Urinary bladder (tissue), 4 donors: ENCODE data around the gene AKAP1. TPM values are rescaled to one million over a fixed set of nuclear protein-coding genes. Genes with fewer than 3 reads are reported as not detected.

ENCODE experiments used
- DNase-seq: peaks from one replicate; pipeline ENCODE4 v3.0.0-alpha.2; 2015; ENCODE audit errors: extremely low spot score
- H3K27ac ChIP-seq: one replicate; pipeline ENCODE4 v1.5.1; 2013; ENCODE audit warnings: low read depth, mild to moderate bottlenecking, moderate library complexity
- H3K36me3 ChIP-seq: one replicate; pipeline ENCODE4 v1.6.1; 2013; ENCODE audit warnings: mild to moderate bottlenecking, moderate library complexity; ENCODE audit not compliant: insufficient read depth
- H3K4me1 ChIP-seq: one replicate; pipeline ENCODE4 v1.6.1; 2013; ENCODE audit warnings: mild to moderate bottlenecking, moderate library complexity; ENCODE audit not compliant: insufficient read depth
- H3K4me3 ChIP-seq: one replicate; pipeline ENCODE4 v1.5.1; 2013; ENCODE audit warnings: low read depth, low read length
- WGBS: extraction: QIAGEN DNeasy Blood & Tissue Kit; methylation state at CpG from one replicate; pipeline ENCODE4 v1.1.7; 2013; 5-methylcytosine and 5-hydroxymethylcytosine counted together
- polyA plus RNA-seq: library from polyadenylated mRNA; stranded (reverse); fragments of 200-250 nt; gene quantifications from one replicate; pipeline ENCODE4 v1.2.3, GENCODE V29; 2013
- total RNA-seq: library from RNA; depleted of rRNA; stranded (reverse); fragments of >200 nt; gene quantifications from one replicate; pipeline ENCODE4 v1.2.3, GENCODE V29; 2014
- donor health status: healthy with polysubstance abuse.
- donor health status: healthy.

Gene AKAP1
- total and polyA plus RNA-seq, 2 donors: 14.1 to 80.3 TPM

DNA sequence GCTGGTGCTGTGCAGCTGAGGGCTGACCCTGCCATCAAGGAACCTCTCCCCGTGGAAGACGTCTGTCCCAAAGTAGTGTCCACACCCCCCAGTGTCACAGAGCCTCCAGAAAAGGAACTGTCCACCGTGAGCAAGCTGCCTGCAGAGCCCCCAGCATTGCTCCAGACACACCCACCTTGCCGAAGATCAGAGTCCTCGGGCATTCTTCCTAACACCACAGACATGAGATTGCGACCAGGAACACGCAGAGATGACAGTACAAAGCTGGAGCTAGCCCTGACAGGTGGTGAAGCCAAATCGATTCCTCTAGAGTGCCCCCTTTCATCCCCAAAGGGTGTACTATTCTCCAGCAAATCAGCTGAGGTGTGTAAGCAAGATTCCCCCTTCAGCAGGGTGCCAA lies 20.5 kb downstream of the AKAP1 start:
- H3K36me3 ChIP-seq: no peaks in the 10 kb centered on the region
- no peak for DNase-seq
- H3K27ac ChIP-seq: no peak overlapping the region
- no peaks in the 10 kb centered on the region for H3K4me1 ChIP-seq
- H3K4me3 ChIP-seq: no peak overlapping the region
- WGBS: 85% methylated on average over 8 of the region's 8 CpGs

- Histone ChIP-seq H3K27ac (no peak overlapping the region), H3K4me3 (no peak overlapping the region), H3K4me1 (no peaks in the 10 kb centered on the region), H3K36me3 (no peaks in the 10 kb centered on the region)
- 82% methylated on average over 17 of the region's 17 CpGs for WGBS
- no peak for DNase-seq
Observed at GRCh38 chr17:57106107-57106835, 21.2 kb downstream of the AKAP1 start.

DNA sequence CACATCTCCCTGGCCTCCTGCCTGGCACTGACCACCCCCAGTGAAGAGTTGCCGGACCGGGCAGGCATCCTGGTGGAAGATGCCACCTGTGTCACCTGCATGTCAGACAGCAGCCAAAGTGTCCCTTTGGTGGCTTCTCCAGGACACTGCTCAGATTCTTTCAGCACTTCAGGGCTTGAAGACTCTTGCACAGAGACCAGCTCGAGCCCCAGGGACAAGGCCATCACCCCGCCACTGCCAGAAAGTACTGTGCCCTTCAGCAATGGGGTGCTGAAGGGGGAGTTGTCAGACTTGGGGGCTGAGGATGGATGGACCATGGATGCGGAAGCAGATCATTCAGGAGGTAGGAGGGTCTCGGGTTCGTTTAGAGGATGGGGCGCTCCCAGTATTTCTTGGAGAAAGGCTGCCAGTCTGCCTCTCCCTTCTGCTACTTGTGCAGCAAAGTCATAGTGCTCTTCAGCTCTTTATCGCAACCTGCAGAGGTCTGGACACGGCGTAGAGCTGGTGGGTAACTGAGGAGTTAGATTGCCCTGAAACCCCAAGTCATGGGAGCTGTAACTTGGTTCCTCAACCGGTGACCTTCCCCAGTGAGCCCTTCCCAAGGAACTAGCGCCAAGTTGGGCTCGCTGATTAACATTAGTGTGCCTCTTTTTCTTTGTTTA lies 21.9 kb downstream of the AKAP1 start:
- DNase-seq: no peak
- WGBS: 90% methylated on average over 14 of the region's 14 CpGs
- no peaks in the 10 kb centered on the region for H3K4me1 ChIP-seq
- H3K4me3 ChIP-seq: no peak overlapping the region
- H3K27ac ChIP-seq: no peak overlapping the region
- H3K36me3 ChIP-seq: no peaks in the 10 kb centered on the region

DNA sequence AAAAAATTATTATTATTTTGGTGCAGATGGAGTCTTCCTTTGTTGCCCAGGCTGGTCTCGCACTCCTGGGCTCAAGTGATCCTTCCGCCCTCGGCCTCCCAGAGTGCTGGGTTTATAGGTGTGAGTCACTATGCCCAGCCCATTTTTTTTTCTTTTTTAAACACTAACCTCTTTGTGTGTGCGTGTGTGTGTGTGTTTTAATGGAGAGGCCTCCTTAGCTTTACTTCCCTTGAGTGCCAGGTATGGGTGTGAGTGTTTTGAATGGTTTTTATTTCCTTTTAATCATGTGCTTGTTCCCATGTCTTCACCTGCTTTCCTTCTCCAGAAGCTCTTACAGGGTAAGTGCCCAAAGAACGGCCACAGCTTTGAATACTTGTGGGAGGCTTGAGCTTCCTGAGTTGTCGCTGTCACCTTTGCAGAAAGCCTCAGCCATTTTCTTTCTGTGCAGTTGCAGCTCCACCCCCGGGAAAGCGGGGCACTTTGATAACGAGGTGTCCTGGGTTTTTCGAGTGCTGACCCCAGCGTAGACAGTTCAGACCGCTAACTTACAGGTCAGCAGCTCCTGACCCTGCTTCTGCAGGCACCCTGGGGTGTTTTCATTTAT lies 22.6 kb downstream of the AKAP1 start:
- Histone ChIP-seq H3K4me1 (no peaks in the 10 kb centered on the region), H3K36me3 (no peaks in the 10 kb centered on the region), H3K4me3 (no peak overlapping the region), H3K27ac (no peak overlapping the region)
- DNase-seq: peak; percentile 65
- WGBS: 74% methylated on average over 12 of the region's 12 CpGs

GRCh38 chr17:57108671-57109392 lies 23.8 kb downstream of the AKAP1 start:
- no peaks in the 10 kb centered on the region for H3K36me3 ChIP-seq
- no peak overlapping the region for H3K4me3 ChIP-seq
- H3K27ac ChIP-seq: no peak overlapping the region
- H3K4me1 ChIP-seq: no peaks in the 10 kb centered on the region
- DNase-seq: no peak
- 81% methylated on average over 12 of the region's 12 CpGs for WGBS

DNA sequence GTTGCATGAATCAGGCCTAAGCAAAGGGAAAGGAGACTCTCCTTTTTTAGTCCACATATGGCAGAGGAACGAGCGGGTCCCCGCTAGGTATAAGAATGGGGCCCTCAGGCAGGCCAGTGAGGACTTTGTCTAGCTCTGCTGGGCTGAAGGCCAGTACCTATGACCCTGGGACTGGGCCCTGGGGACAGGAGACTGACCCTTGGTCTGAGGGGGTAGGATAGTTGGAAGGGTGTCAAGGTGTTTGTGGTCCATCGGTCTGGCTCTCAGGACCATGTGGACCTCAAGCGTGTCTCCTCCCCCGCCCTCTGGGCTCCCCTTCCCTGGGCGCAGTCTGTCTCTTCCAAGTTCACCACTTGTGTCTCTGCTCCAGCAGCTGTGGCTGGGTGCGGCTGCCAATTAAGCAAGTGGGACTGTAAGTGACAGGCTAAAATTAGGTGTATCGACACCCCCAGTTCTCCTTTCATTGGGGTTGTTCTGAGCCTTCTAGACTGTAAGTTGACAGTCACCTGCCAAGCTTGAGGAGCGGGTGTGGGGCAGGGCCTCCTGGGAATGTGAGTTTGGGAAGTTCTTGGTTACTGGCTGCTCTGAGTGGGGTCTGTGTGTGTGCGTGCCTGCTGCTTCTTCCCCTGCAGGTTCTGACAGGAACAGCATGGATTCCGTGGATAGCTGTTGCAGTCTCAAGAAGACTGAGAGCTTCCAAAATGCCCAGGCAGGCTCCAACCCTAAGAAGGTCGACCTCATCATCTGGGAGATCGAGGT lies 24.5 kb downstream of the AKAP1 start:
- Histone ChIP-seq H3K4me1 (no peaks in the 10 kb centered on the region), H3K36me3 (no peaks in the 10 kb centered on the region), H3K27ac (peak overlapping the region; percentile 35), H3K4me3 (no peak overlapping the region)
- DNase-seq: no peak
- 70% methylated on average over 14 of the region's 14 CpGs for WGBS

DNA sequence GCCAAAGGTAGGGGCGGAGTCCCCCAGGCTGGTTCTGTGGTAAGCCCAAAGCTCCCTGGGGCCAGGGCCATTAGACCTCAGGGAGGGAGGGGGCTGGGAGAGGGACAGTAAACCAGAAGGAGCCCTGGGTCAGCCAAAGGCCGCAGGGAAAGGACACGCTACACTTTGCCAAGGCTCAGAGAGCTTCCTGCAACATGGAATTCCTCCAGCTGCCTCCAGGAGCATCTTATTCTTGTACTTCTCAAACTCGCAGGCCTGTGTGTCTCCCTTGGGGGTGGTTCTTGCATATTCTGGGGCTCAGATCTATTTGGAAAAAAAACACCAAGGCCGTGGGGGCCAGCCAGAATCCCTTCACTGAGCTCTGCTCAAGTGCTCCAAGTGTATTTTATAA lies 25.1 kb downstream of the AKAP1 start:
- DNase-seq: no peak
- H3K27ac ChIP-seq: peak overlapping the region; percentile 35
- H3K36me3 ChIP-seq: no peaks in the 10 kb centered on the region
- no peak overlapping the region for H3K4me3 ChIP-seq
- 35% methylated on average over 5 of the region's 5 CpGs for WGBS
- no peaks in the 10 kb centered on the region for H3K4me1 ChIP-seq

DNA sequence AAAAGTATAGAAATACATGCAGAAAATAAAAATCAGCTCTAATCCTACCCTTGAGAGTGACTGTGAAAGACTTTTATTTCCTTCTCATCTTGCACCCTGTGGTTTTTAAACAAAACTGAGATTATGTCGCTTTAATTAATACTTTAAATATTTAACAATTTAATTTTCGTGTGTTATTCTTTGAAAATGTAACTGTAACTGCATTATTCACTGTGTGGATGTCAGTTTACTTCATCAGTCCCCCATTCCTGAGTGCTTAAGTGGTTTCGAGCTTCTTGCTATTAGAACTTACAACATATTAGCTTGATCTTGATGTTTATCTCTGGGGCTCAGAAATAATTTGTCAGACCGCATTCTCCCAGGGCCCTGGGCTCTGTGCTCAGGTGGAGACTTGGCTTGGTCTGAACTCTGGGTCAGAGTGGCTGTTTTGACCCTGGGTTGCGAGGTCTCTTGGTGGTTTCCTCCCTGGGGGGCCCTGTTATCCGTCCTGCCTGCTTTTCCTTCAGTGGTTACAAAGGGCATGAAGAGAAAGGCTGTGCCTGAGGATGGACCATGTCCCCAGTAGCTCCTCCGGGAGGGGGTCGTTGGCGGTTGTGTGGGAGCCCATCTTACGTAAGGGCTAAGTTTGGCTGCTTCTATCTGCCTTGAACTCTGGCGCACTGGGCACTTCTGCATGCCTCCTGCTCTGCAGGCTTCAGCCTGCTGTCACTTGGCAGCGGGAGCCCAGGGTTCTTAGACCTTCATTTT lies 25.7 kb downstream of the AKAP1 start:
- Histone ChIP-seq H3K27ac (no peak overlapping the region), H3K4me1 (no peaks in the 10 kb centered on the region), H3K4me3 (no peak overlapping the region), H3K36me3 (no peaks in the 10 kb centered on the region)
- WGBS: 75% methylated on average over 12 of the region's 12 CpGs
- DNase-seq: no peak

DNA sequence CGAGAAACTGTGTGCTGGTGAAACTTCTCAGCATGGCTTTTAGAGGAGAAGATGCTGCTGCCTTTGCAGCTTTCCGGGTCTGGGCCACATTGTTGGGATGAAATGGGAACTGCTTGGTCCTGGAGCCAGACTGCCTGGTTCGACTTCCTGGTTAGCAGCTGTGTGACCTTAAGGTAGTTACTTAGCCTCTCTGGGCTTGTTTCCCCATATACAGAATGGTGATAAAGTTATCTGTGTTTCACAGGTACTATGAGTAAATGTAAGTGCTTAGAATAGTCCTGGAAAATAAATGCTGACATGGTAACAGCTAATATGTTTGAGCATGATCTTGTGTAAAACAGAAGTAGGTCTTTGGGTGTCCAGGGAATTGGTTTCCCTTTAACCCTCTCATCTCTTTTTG lies 26.3 kb downstream of the AKAP1 start:
- Histone ChIP-seq H3K27ac (no peak overlapping the region), H3K36me3 (no peaks in the 10 kb centered on the region), H3K4me3 (no peak overlapping the region), H3K4me1 (no peaks in the 10 kb centered on the region)
- no peak for DNase-seq
- WGBS: 85% methylated on average over 3 of the region's 3 CpGs

GRCh38 chr17:57113011-57113410 lies 28.0 kb downstream of the AKAP1 start:
- Histone ChIP-seq H3K4me3 (no peak overlapping the region), H3K36me3 (no peaks in the 10 kb centered on the region), H3K4me1 (no peaks in the 10 kb centered on the region), H3K27ac (no peak overlapping the region)
- no peak for DNase-seq
- WGBS: 92% methylated on average over 6 of the region's 6 CpGs

GRCh38 chr17:57113656-57114055 lies 28.6 kb downstream of the AKAP1 start:
- 96% methylated on average over 3 of the region's 3 CpGs for WGBS
- H3K36me3 ChIP-seq: no peaks in the 10 kb centered on the region
- no peak for DNase-seq
- H3K4me1 ChIP-seq: no peaks in the 10 kb centered on the region
- no peak overlapping the region for H3K27ac ChIP-seq
- no peak overlapping the region for H3K4me3 ChIP-seq

GRCh38 chr17:57114085-57114673 lies 29.1 kb downstream of the AKAP1 start:
- no peak overlapping the region for H3K27ac ChIP-seq

More at GRCh38 chr17:57114085-57114673, 29.1 kb downstream of the AKAP1 start:
- Histone ChIP-seq H3K4me1 (no peaks in the 10 kb centered on the region), H3K4me3 (no peak overlapping the region), H3K36me3 (no peaks in the 10 kb centered on the region)
- WGBS: 86% methylated on average over 13 of the region's 13 CpGs
- DNase-seq: no peak
